GM18867 (cell line): ENCODE results near the gene SERINC2.
A peak's percentile ranks its signal among the peaks of the same experiment; 100 is the strongest.
"Not testable (repeated sequence)": the region's sequence is repeated elsewhere in the genome, so short reads cannot be mapped to it uniquely, and the experiment has no call there.

Experiments used
- ATAC-seq: cut with Tn5 transposase; IDR thresholded peaks from one replicate; pipeline ENCODE4 v1.9.1; 2021; ENCODE audit warnings: mild to moderate bottlenecking, moderate library complexity; ENCODE audit not compliant: unreplicated experiment

SERINC2 gene

GRCh38 chr1:31382379-31382989 lies 30.5 kb upstream of the SERINC2 start:
- no peak for ATAC-seq

DNA sequence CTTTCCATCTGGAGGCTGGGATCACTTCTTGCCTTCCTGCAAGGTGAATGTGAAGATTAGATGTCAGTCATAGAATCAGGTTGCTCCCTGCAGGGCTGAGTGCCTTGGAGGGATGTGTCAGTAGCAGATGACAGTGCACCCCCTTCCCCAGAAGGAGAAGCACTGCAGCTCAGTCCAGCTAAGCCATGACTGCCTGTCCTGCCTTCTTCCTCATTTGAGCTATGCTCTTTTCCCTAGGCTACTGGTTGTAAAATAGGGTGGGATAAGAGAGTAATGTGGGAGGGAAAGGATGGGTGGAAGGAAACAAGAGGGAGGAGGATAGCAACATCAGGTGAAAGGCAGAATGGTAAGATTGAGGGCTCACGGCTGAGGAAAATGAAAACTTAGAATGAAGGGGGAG lies 29.0 kb upstream of the SERINC2 start:
- ATAC-seq = no peak

- not testable (repeated sequence) for ATAC-seq
Observed at GRCh38 chr1:31386576-31387243, 26.3 kb upstream of the SERINC2 start.

GRCh38 chr1:31387612-31388011 lies 25.4 kb upstream of the SERINC2 start:
- no peak for ATAC-seq

- ATAC-seq = no peak
Observed at GRCh38 chr1:31389616-31390015, 23.4 kb upstream of the SERINC2 start.

DNA sequence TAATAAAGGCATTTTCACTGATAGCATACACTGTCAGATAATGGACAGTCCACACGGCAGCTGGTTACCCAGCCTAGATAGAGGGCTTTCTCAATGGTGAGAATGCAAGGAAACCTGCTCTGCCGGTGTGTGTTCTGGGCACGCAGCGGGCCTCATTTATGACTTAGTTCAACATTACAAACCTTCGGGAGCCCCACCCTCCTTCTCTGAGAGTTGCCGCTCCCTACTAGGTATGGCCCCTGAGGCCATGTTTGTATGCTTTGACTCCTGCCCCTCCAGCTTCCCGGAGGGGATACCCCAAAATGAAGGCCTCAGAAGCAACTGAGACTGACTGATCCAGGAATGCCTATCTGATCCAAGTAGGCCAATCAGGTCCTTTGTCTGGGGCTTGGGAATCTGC lies 22.9 kb upstream of the SERINC2 start:
- ATAC-seq = no peak

GRCh38 chr1:31393463-31393862 lies 19.6 kb upstream of the SERINC2 start:
- no peak for ATAC-seq

- peak; percentile 74 for ATAC-seq
Observed at GRCh38 chr1:31394584-31395193, 18.3 kb upstream of the SERINC2 start.

- no peak for ATAC-seq
Observed at GRCh38 chr1:31396633-31397351, 16.2 kb upstream of the SERINC2 start.

DNA sequence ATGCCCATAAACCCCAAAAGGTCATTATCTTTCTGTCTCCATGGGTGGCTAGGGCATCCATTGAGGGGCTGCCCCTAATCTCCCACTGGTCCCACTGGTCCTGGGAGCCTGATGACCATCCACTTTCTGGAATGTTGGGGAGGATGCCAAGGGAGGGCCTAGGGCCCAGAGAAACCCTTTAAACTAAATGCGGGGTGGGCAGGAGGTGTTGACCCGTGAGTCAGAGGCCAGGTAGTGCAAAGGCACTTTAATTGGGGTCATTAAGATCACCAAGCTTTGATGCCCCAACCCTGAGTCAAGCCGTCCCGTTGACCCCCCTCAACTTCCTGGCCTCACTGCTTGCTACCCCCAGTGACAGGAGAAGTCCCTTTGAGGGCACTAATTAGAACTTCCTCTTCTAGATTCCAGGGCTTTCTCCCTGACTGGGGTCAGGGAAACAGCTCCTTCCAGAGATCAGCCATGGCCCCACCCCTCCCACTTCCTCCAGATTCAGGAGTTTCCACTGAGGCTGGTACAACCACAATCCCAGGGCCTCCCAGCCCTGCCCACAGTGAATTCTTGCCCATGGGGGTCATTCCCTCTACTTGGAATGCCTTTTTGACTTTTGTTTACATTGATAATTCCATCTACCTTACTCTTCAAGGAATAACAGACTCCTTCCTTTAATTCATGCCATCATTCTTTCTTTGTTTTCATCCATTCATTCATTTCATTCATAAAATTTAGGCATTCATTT lies 15.5 kb upstream of the SERINC2 start:
- ATAC-seq = no peak

GRCh38 chr1:31398246-31398645 lies 14.8 kb upstream of the SERINC2 start:
- no peak for ATAC-seq

- no peak for ATAC-seq
Observed at GRCh38 chr1:31399976-31400375, 13.0 kb upstream of the SERINC2 start.

- no peak for ATAC-seq
Observed at GRCh38 chr1:31400393-31400792, 12.6 kb upstream of the SERINC2 start.

GRCh38 chr1:31401241-31401640 lies 11.8 kb upstream of the SERINC2 start:
- no peak for ATAC-seq

- ATAC-seq = no peak
Observed at GRCh38 chr1:31405578-31406245, 7.3 kb upstream of the SERINC2 start.

GRCh38 chr1:31407029-31407626 lies 5.9 kb upstream of the SERINC2 start:
- no peak for ATAC-seq

DNA sequence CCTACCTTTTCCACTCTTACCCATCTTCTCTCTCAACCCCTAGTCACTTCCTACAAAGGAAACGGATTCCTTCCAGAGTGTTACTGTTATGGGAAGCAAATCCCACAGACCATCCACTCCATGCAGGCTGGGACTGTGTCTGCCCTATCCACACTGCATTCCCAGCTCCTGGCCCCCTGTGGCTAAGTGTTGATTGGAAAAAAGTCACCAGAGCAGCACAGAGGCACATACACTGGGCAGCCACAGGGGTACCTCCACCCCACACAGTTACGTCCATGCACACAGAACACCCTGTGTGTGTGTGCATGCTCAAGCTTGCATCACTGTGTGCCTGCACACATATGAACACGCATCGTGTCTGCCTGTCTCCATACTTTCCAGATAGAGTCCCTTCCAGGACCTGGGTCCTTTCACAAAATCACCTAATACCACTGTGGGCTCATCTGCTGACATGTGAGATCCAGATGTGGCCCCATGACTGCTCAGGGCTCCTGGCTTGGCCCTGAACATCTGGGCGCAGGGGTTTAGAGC lies 4.2 kb upstream of the SERINC2 start:
- ATAC-seq = no peak

DNA sequence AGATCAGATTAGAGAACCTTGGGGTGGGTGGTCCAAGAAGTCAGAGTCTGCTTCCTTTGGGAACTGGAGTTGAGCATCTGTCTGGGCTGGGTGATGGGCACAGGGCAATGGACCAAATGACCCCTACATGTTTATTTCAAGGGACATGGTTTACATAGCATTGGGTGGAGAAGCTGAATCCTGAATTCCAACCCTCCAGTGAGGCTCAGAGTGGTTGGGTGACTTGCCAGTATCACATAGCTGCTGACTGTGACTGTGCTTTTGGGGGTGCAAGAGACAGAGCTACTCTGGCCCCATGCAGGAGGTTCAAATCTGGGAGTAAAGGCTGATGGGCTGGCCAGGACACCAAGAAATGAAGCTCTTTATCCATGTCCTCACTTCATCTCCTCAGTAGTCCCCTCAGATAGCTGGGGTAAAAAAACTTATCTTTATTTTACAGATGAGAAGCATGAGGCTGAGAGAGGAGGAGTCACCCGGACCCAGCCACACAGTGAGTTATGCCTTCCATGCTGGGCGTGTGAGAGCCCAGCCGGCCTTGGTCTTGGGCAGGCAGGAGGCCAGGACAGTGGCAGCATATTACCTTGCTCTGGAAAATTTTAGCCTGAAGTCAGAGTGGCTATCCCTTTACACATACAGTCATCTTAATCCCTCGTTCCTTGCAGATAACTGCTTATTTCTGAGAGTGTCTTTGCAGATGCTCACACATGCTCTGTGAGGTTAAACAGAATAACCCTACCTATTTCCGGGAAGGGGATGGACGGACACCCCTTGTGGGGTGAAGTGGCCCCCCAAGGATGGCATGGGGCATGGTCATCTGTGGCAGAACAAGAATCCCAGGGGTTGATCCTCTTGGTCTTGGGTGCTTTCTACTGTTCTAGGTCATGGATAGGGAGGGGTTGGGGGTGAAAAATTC lies 2.8 kb upstream of the SERINC2 start:
- no peak for ATAC-seq

DNA sequence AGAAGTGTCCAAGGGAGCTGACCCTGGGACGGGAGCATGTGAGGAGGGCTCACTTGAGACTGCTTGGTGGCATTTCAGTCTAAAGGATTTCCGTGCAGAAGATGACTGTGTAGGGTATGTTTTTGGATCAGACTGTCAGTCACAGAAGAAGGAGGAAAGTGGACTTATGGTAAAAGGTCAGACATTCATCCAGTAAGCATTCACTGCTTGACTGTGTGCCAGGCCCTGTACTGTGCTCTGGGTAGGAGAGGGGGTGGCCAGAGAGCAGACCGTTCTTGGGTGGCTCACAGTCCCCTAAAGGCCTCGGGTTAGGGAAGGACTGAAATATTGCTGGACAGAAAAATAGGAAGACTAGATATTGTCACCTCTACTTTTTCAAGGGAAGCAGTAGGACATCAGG lies 2.1 kb upstream of the SERINC2 start:
- ATAC-seq = no peak
